Rectal smooth muscle tissue (tissue), 1 donor: ENCODE measurements around the gene GPR176.

Experiments
- H3K27ac ChIP-seq: one replicate; pipeline ENCODE4 v1.7.0; 2013; ENCODE audit warnings: low read depth, low read length, inconsistent platforms
- H3K27me3 ChIP-seq: one replicate; pipeline ENCODE4 v1.7.0; 2013; ENCODE audit warnings: low read length; ENCODE audit not compliant: control insufficient read depth, insufficient read depth
- H3K36me3 ChIP-seq: one replicate; pipeline ENCODE4 v1.7.0; 2013; ENCODE audit warnings: low read length; ENCODE audit not compliant: control insufficient read depth, insufficient read depth
- H3K4me1 ChIP-seq: one replicate; pipeline ENCODE4 v1.7.0; 2013; ENCODE audit warnings: low read length; ENCODE audit not compliant: control insufficient read depth, insufficient read depth
- H3K4me3 ChIP-seq: one replicate; pipeline ENCODE4 v1.7.0; 2013; ENCODE audit warnings: low read length
- H3K9ac ChIP-seq: one replicate; pipeline ENCODE4 v1.7.0; 2013; ENCODE audit warnings: low read length

GPR176 gene

DNA sequence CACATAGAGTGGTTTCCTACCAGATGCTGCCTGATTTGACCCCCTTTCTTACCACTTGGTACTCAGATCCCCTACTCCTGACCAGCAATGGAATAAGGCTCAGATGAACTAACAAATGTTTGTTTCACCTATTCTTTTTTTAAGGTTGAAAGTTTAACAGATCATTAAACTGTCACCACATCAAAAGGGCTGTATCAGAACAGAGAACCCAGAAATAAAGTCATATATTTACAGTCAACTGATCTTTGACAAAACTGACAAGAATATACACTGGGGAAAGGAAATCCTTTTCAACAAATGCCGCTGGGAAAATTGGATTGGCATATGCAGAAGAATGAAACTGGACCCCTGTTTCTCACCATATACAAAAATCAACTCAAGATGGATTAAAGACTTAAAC is 56.0 kb downstream of the GPR176 start:
- Histone ChIP-seq H3K4me3 (no peak overlapping the region), H3K36me3 (no peaks in the 10 kb centered on the region), H3K4me1 (no peaks in the 10 kb centered on the region), H3K27ac (no peak overlapping the region), H3K9ac (no peak overlapping the region), H3K27me3 (no peaks in the 10 kb centered on the region)

GRCh38 chr15:39860871-39861270 is 59.2 kb downstream of the GPR176 start:
- Histone ChIP-seq H3K27ac (no peak overlapping the region), H3K4me1 (no peaks in the 10 kb centered on the region), H3K27me3 (no peaks in the 10 kb centered on the region), H3K4me3 (no peak overlapping the region), H3K9ac (no peak overlapping the region), H3K36me3 (no peaks in the 10 kb centered on the region)

DNA sequence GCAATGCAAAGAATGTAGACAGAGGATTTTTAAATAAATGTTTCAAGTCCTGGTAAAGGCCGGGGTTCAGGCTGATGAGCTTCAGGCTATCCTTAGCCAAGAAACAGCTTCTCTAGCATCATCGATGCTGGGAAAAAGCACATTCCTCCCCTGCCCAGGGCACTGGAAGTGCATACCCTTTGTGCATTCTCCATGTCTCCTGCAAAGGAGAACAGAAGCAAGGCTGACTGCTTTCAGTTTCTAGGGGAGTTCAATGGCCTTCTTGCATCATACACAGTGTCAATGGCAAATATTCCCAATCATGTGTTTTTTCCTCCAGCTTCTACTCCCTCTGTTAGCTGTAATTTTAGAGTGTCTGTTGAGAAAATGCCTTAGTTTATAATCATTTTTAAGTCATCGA is 59.9 kb downstream of the GPR176 start:
- no peaks in the 10 kb centered on the region for H3K4me1 ChIP-seq
- no peak overlapping the region for H3K9ac ChIP-seq
- H3K27me3 ChIP-seq, result no peaks in the 10 kb centered on the region
- H3K4me3 ChIP-seq, result no peak overlapping the region
- no peaks in the 10 kb centered on the region for H3K36me3 ChIP-seq
- H3K27ac ChIP-seq, result no peak overlapping the region

DNA sequence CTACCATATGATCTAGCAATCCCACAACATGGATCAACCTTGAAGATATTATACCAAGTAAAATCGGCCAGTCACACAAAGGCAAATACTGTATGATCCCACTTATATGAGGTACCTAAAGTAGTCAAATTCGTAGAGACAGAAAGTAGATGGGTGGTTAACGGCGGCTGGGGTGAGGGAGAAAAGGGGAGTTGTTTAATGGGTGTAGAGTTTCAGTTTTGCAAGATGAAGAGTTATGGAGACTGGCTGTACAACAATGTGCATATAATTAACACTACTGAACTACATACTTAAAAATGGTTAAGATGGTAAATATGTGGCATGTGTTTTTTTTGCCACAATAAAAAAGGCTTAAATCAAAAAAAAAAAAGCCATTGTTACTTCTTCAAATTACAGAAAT is 60.4 kb downstream of the GPR176 start:
- H3K27me3 ChIP-seq, result no peaks in the 10 kb centered on the region
- H3K4me3 ChIP-seq, result no peak overlapping the region
- H3K4me1 ChIP-seq, result no peaks in the 10 kb centered on the region
- no peak overlapping the region for H3K9ac ChIP-seq
- H3K36me3 ChIP-seq, result no peaks in the 10 kb centered on the region
- no peak overlapping the region for H3K27ac ChIP-seq

DNA sequence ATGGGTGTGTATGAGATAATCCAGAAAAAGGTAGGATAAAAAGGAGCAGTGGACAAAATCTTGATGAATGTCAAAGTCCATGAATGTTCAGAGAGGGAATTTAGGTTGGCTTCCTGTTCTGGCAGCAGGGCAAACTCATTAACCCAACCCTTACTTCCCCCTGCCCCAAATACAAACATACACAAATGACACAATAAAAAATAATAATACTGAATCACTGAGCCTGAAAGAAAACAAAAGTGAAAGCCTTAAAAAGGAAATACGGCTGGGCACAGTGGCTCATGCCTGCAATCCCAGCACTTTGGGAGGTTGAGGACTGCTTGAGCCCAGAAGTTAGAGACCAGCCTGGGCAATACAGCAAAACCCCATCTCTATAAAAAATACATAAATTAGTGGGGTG is 62.9 kb downstream of the GPR176 start:
- no peak overlapping the region for H3K27ac ChIP-seq
- H3K9ac ChIP-seq, result no peak overlapping the region
- H3K4me3 ChIP-seq, result no peak overlapping the region
- H3K36me3 ChIP-seq, result no peaks in the 10 kb centered on the region
- H3K27me3 ChIP-seq, result no peaks in the 10 kb centered on the region
- H3K4me1 ChIP-seq, result no peaks in the 10 kb centered on the region

DNA sequence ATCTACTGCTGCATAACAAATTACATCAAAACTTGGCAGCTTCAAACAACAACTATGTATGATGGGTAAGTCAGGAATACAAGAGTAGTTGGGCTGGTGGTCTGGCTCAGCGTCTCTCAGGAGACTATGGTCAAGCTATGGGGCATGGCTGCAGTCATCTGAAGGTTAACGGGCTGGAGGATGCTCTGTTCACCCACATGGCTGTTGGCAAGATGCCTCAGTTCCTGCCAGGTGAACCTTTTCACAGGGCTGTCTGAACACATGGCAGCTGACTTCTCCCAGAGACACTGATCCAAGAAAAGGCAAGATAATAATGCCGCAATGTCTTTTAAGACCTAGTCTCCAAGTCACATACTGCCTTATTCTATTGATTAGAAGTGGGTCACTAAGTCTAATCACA is 63.7 kb downstream of the GPR176 start:
- no peaks in the 10 kb centered on the region for H3K27me3 ChIP-seq
- no peaks in the 10 kb centered on the region for H3K36me3 ChIP-seq
- no peak overlapping the region for H3K4me3 ChIP-seq
- H3K27ac ChIP-seq, result no peak overlapping the region
- H3K9ac ChIP-seq, result no peak overlapping the region
- no peaks in the 10 kb centered on the region for H3K4me1 ChIP-seq

DNA sequence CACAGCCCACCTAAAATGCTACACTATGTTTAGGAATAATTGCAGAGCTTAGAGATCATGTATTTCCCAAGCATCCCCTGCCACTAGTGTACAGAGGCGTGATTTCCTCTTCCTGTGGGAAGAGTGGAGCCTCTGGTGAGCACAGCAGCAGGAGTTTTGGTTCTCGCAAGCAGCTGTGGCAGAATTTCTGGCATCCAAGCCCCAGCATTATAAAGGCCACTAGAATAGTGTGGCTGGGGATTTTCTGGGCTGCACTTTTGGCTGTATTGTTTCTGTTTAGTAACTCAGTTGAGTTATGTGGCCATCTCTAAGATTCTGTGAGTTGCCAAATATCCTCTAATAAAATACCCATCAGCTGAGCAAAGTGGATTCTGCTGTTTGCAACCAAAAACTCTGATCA is 64.7 kb downstream of the GPR176 start:
- Histone ChIP-seq H3K4me1 (no peaks in the 10 kb centered on the region), H3K27ac (no peak overlapping the region), H3K4me3 (no peak overlapping the region), H3K36me3 (no peaks in the 10 kb centered on the region), H3K27me3 (no peaks in the 10 kb centered on the region), H3K9ac (no peak overlapping the region)

DNA sequence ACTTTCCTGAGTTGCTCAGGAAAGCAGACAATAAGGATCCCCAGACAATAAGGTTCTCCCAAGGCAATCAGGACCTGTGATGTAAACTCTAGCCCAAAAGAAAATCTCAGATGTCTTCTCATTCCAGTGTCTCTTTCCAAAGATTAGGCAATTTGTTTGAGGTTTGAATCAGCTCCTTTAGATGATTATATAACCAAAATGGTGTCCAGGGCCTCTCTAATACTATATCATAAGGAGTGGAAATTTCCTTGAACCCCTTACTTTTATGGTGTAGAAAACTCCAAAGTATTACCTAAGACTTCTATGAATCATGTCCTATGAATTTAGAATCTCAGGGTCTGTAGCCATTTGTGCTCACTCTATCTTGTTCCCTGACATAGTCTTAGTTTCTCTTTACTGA is 65.9 kb downstream of the GPR176 start:
- Histone ChIP-seq H3K4me3 (no peak overlapping the region), H3K9ac (no peak overlapping the region), H3K27ac (no peak overlapping the region), H3K36me3 (no peaks in the 10 kb centered on the region), H3K4me1 (no peaks in the 10 kb centered on the region), H3K27me3 (no peaks in the 10 kb centered on the region)

GRCh38 chr15:39852250-39852649 is 67.8 kb downstream of the GPR176 start:
- no peak overlapping the region for H3K27ac ChIP-seq
- H3K27me3 ChIP-seq, result no peaks in the 10 kb centered on the region
- H3K4me3 ChIP-seq, result no peak overlapping the region
- H3K36me3 ChIP-seq, result no peaks in the 10 kb centered on the region
- H3K4me1 ChIP-seq, result no peaks in the 10 kb centered on the region
- no peak overlapping the region for H3K9ac ChIP-seq

DNA sequence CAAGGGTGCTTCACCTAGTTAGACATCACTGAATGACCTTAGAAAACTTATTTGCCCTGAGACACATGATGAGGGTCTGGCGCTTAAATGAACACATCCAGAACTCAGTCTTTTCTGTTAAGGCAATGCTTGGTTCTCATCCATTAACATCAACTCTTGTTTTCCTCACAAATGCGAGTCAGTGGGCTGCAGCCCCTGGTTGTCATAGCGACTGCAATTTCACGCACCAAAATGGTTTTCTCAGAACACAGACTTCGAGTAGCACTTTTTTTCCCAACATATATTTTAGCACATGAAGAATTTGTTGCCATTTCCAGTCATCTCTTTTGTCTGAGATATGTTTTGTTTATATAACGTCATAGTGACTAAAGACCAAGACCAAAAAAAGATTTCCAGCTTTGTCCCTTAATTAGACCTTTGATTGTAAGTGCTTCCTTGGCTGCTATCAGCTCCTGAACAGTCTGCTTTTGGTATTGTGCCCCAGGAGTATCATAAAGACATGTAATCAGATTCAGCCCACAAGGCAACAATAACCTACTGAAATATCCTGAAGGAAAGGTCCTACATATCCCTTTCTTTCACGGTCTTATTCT is 68.5 kb downstream of the GPR176 start:
- H3K4me3 ChIP-seq, result no peak overlapping the region
- H3K9ac ChIP-seq, result no peak overlapping the region
- H3K36me3 ChIP-seq, result no peaks in the 10 kb centered on the region
- H3K27ac ChIP-seq, result no peak overlapping the region
- no peaks in the 10 kb centered on the region for H3K27me3 ChIP-seq
- H3K4me1 ChIP-seq, result no peaks in the 10 kb centered on the region

GRCh38 chr15:39850436-39850835 is 69.6 kb downstream of the GPR176 start:
- H3K36me3 ChIP-seq, result no peaks in the 10 kb centered on the region
- H3K27me3 ChIP-seq, result no peaks in the 10 kb centered on the region
- no peak overlapping the region for H3K9ac ChIP-seq
- no peak overlapping the region for H3K4me3 ChIP-seq
- no peak overlapping the region for H3K27ac ChIP-seq
- H3K4me1 ChIP-seq, result no peaks in the 10 kb centered on the region

- H3K4me1 ChIP-seq, result no peaks in the 10 kb centered on the region
Observed at GRCh38 chr15:39846108-39846507, 74.0 kb downstream of the GPR176 start.

DNA sequence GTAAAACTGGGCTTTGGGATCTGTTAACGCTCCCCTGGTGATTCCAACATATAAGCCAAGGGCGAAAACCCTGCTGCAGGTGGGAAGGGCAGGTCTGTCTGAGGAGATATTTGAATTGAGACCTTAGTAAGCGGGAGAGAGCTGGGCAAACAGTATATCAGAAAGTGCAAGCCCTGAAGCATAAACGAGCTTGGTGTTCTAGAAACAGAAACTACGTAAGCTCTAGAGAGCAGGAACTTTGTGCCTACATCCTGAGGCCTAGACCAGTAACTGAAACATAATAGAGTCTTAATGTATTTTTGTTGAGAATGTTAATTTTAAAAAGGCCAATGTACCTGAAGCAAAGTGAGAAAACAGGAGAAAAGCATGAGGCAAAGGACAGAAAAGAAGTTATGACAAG is 74.5 kb downstream of the GPR176 start:
- Histone ChIP-seq H3K9ac (no peak overlapping the region), H3K27ac (no peak overlapping the region), H3K36me3 (no peaks in the 10 kb centered on the region), H3K27me3 (no peaks in the 10 kb centered on the region), H3K4me3 (no peak overlapping the region), H3K4me1 (no peaks in the 10 kb centered on the region)

More at GRCh38 chr15:39846108-39846507, 74.0 kb downstream of the GPR176 start:
- H3K27me3 ChIP-seq, result no peaks in the 10 kb centered on the region
- no peak overlapping the region for H3K27ac ChIP-seq
- no peaks in the 10 kb centered on the region for H3K36me3 ChIP-seq
- no peak overlapping the region for H3K9ac ChIP-seq
- H3K4me3 ChIP-seq, result no peak overlapping the region
